ENCODE results near the gene POPDC3. TPM values are rescaled to one million over a fixed set of nuclear protein-coding genes. Genes with fewer than 3 reads are reported as not detected.

Gene POPDC3
- total RNA-seq, 4 donors from 2014 or later, result not detected

DNA sequence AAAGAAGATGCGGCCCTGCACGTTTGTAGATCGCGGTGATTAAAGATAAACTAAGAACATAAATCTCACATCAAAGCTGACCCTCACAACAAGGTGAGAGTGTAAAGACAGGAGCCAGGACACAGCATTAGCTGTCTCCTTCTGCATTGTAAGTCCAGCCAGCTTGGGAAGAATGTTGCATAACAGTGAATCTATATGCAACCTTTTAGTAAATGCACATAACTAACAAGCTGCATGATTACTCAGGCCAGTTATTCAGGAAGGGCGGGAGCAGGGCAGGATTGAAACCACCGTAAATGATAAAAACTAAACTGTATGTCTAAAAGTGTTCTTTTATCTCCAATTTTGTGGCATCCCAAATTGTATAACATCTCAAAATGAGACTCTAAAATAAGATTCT is 57.1 kb downstream of the POPDC3 start:
- Histone ChIP-seq H3K36me3 (no peaks in the 10 kb centered on the region), H3K9me3 (no peaks in the 10 kb centered on the region), H3K27me3 (no peaks in the 10 kb centered on the region), H3K4me3 (no peak overlapping the region), H3K27ac (no peak overlapping the region), H3K4me1 (peaks cover 0 to 4% (median 0%) of the 10 kb centered on the region in 4 donors)
- TF ChIP-seq, protein P1, sequence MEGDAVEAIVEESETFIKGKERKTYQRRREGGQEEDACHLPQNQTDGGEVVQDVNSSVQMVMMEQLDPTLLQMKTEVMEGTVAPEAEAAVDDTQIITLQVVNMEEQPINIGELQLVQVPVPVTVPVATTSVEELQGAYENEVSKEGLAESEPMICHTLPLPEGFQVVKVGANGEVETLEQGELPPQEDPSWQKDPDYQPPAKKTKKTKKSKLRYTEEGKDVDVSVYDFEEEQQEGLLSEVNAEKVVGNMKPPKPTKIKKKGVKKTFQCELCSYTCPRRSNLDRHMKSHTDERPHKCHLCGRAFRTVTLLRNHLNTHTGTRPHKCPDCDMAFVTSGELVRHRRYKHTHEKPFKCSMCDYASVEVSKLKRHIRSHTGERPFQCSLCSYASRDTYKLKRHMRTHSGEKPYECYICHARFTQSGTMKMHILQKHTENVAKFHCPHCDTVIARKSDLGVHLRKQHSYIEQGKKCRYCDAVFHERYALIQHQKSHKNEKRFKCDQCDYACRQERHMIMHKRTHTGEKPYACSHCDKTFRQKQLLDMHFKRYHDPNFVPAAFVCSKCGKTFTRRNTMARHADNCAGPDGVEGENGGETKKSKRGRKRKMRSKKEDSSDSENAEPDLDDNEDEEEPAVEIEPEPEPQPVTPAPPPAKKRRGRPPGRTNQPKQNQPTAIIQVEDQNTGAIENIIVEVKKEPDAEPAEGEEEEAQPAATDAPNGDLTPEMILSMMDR (IDR thresholded peaks at IDR 0.05), result no peak
- no peak for TF ChIP-seq POLR2A (IDR thresholded peaks at IDR 0.05)
- no peak for DNase-seq

- no peaks in the 10 kb centered on the region for H3K36me3 ChIP-seq
Measured at GRCh38 chr6:105121981-105122380, 57.8 kb downstream of the POPDC3 start.

DNA sequence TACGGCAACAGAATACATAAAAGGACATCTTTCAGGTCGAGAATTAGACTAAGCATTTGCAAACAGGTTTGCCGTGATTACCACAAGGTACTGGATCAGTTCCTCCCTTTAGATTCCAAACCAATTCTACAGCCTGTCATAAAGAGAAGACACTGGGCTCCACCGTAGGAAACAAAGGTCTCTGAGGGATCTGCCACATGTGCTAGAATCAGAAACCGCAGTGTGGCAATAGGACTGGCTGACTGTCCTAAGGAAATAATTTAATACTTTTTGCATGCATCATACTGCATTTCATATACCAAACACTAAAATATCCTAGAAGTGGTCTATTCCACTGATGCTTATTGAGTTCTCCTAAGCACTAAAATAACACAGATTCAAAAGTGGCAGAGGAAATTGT is 59.2 kb downstream of the POPDC3 start:
- no peaks in the 10 kb centered on the region for H3K27me3 ChIP-seq
- peaks cover 0 to 4% (median 0%) of the 10 kb centered on the region in 4 donors for H3K4me1 ChIP-seq
- TF ChIP-seq, protein P1 (IDR thresholded peaks at IDR 0.05), result no peak
- TF ChIP-seq POLR2A (IDR thresholded peaks at IDR 0.05), result no peak
- H3K27ac ChIP-seq, result no peak overlapping the region
- H3K36me3 ChIP-seq, result no peaks in the 10 kb centered on the region
- DNase-seq, result no peak
- H3K4me3 ChIP-seq, result no peak overlapping the region
- no peaks in the 10 kb centered on the region for H3K9me3 ChIP-seq

More at GRCh38 chr6:105121981-105122380, 57.8 kb downstream of the POPDC3 start:
- no peaks in the 10 kb centered on the region for H3K9me3 ChIP-seq
- H3K4me1 ChIP-seq, result peaks cover 0 to 4% (median 0%) of the 10 kb centered on the region in 4 donors
- TF ChIP-seq, protein P1 (IDR thresholded peaks at IDR 0.05), result no peak
- TF ChIP-seq POLR2A (IDR thresholded peaks at IDR 0.05), result no peak
- no peak for DNase-seq
- no peaks in the 10 kb centered on the region for H3K27me3 ChIP-seq
- no peak overlapping the region for H3K4me3 ChIP-seq
- H3K27ac ChIP-seq, result no peak overlapping the region

- no peak overlapping the region for H3K27ac ChIP-seq
- no peaks in the 10 kb centered on the region for H3K27me3 ChIP-seq
- TF ChIP-seq POLR2A (IDR thresholded peaks at IDR 0.05), result no peak
- TF ChIP-seq, protein P1 (IDR thresholded peaks at IDR 0.05), result no peak
- no peak for DNase-seq
- H3K36me3 ChIP-seq, result no peaks in the 10 kb centered on the region
- no peaks in the 10 kb centered on the region for H3K4me1 ChIP-seq
- H3K9me3 ChIP-seq, result no peaks in the 10 kb centered on the region
- no peak overlapping the region for H3K4me3 ChIP-seq
Measured at GRCh38 chr6:105116150-105116549, 63.7 kb downstream of the POPDC3 start.

DNA sequence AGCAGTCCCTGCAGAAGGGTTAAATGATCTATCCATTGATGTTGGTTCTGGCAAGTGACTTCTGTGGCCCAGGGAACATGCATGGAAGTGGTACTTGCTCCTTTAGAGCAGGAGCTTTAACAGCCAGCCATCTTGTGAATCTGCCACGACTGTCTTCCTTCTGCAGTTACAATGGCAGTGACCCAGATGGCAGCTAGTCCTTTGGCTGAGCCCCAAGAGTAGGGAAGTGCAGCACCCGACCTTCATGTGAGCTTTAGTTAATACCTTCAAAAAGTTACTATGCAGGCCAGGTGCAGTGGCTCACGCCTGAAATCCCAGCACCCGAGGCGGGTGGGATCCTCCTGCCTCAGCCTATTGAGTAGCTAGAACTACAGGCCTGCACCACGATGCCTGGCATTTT is 66.4 kb downstream of the POPDC3 start:
- Histone ChIP-seq H3K27ac (no peak overlapping the region), H3K9me3 (no peaks in the 10 kb centered on the region), H3K36me3 (no peaks in the 10 kb centered on the region), H3K27me3 (no peaks in the 10 kb centered on the region), H3K4me3 (no peak overlapping the region), H3K4me1 (no peaks in the 10 kb centered on the region)
- no peak for DNase-seq
- TF ChIP-seq, protein P1 (IDR thresholded peaks at IDR 0.05), result no peak
- no peak for TF ChIP-seq POLR2A (IDR thresholded peaks at IDR 0.05)

DNA sequence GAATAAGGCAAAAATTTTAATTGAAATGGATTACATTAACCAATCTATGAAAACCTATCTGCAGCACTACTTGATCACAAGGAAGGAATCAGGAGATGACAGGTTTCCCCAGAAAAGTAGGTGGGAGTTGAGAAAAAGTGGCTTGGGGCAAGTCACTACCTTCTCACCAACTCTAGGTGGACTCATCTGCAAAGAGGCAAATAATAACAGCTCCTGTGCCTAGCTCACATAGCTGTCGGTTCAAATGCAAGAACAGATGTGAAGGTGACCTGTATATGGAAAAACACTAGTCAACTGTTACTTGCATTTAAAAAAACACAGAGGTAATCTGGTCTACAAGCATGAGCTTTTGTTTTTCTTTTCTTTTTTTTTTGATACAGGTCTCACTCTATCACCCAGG is 67.2 kb downstream of the POPDC3 start:
- H3K27me3 ChIP-seq, result no peaks in the 10 kb centered on the region
- H3K27ac ChIP-seq, result no peak overlapping the region
- no peaks in the 10 kb centered on the region for H3K9me3 ChIP-seq
- no peak overlapping the region for H3K4me3 ChIP-seq
- no peak for DNase-seq
- no peaks in the 10 kb centered on the region for H3K36me3 ChIP-seq
- no peak for TF ChIP-seq POLR2A (IDR thresholded peaks at IDR 0.05)
- TF ChIP-seq, protein P1 (IDR thresholded peaks at IDR 0.05), result no peak
- H3K4me1 ChIP-seq, result no peaks in the 10 kb centered on the region
